Upper lobe of left lung (tissue), 4 donors: Measurements from ENCODE around the gene PSMB3.

Source experiments
- CTCF ChIP-seq, 6 experiments: fragments of 450-650 bp in 4 of 6; fragments of 200-600 bp in 2 of 6; sonication (generic) in 2 of 6; IDR thresholded peaks; one replicate each; pipeline ENCODE4 v1.5.1; 2016 to 2019; ENCODE audit warnings: antibody characterized with exemption in 6 of 6
- POLR2A ChIP-seq, 4 donors: fragments of 450-650 bp; IDR thresholded peaks; one replicate each; pipeline ENCODE4 v1.5.1; 2016 to 2017; ENCODE audit warnings: antibody characterized with exemption in 4 of 4, mild to moderate bottlenecking in 2 of 4

- TF ChIP-seq CTCF (IDR thresholded peaks at IDR 0.05) (no peak), POLR2A (IDR thresholded peaks at IDR 0.05) (no peak)
Observed at GRCh38 chr17:38743556-38744171, 8.9 kb upstream of the PSMB3 start.
